EL (cell line): ENCODE data around the gene LRMDA.
A peak's percentile ranks its signal among the peaks of the same experiment; 100 is the strongest.

Source experiments
- DNase-seq: peaks from one replicate; pipeline ENCODE4 v3.0.0-alpha.2; 2016

LRMDA gene

DNA sequence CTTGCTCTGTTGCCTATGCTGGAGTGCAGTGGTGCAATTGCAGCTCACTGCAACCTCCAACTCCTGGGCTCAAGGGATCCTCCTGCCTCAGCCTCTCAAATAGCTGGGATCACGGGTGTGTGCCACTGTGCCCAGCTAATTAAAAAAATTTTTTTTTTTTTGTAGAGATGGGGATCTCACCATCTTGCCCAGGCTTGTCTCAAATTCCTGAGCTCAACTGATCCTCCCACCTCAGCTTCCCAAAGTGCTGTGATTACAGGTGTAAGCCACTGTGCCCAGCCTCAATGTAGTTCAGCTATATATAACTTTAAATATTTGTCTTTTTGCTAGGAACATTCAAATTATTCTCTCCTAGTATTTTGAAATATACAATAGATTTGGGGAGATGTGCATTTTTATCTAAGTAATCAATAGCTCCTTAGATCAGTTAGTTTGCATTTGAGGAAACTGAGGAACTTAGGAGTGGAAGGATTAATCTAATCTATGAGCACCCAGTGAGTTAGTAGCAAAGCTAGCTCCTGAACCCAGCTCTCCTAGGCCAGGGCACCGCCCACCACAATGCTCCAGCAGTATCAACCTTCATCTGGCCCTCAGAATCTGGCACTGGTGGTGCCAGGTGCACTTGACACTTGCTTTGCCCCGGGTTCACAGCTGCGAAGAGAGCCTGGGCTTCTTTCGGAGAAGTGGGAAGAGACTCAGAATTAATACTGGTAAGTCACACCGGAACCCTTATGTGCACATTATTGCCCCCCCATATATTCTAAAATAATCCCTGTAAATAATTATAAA is 5.9 kb upstream of the LRMDA start:
- no peak for DNase-seq

DNA sequence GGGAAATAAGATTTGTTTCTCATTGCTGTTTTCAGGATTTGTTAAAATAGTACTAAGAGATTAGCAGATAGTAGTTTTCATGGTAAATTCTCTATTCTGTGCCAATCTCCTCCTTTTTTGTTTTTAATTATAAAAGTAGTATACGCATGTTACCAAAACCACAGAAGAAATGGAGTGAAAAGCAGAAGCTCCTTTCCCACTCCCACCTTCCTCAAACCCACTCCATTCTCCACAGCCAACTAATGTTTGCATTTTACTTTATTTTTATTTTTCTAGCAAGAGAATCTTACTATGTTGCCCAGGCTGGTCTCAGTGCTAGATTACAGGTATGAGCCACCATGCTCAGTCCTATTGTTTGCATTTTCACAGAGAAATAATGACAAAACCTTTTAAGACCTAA is 4.5 kb upstream of the LRMDA start:
- DNase-seq, result no peak

GRCh38 chr10:75427951-75428350 is 3.5 kb upstream of the LRMDA start:
- DNase-seq, result no peak

- peak; percentile 33 for DNase-seq
Measured at GRCh38 chr10:75428434-75429158, 2.8 kb upstream of the LRMDA start.

DNA sequence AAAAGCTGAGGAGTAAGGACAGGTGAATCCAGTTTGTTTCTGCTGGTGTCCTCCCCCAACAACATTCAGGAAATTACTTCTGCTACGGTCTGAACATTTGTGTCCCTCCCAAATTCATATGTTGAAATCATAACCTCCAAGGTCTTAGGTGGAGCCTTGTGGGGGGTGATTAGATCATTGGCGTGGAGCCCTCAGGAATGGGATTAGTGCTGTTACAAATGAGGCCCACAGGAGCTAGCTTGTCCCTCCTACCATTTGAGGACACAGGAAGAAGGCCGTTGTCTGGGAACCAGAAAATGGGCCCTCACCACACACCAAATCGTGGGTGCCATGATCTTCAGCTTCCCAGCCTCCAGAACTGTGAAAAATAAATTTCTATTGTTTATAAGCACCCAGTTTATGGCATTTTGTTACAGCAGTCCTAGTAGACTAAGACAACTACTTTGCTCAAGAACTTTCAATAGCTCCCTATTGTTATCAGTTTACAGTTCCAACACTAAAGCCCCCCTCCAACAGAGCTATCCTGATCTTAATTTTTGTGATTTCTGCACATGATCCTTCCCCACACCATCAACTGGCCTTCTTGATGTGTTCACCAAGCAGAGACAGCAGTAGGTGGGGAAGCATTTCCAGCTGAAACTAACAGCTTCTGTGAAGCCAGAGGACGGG is 2.1 kb upstream of the LRMDA start:
- no peak for DNase-seq

DNA sequence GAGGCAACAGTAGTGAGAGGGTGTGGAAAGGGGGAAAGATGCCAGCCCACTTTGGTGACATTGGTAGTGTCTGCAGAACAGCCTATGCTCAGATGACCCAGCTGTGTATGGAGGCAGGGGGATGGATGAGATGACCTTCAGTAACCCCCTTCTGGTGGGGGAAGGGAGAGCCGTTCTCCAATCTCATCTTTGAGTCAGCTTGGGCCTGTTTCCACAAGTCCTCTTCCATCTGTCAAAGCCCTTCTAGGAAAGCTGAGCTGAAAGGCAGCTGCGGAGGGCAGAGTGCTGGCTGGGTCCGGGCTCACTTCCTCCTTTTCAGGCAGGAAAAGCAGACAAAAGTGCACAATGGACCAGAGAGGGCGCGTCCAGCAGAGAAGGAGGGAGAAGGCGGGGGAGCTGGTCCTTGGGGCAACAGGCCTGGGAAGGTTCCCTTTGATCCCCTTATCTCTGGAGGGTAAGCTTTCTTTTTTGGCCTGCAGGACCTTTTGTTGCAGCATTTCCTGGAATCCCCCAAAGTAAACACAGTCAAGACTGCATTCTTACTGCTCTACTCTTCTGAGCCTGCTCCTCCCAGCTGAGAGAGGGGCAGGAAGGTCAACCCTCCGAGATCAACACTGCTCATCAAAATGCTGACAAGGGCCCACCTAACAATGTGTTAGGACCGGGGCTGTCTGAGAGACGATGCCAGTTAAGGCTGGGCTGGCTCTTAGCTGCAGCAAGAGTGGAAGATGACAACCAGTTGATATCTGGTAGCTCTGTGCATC is 1.2 kb upstream of the LRMDA start:
- DNase-seq, result no peak

DNA sequence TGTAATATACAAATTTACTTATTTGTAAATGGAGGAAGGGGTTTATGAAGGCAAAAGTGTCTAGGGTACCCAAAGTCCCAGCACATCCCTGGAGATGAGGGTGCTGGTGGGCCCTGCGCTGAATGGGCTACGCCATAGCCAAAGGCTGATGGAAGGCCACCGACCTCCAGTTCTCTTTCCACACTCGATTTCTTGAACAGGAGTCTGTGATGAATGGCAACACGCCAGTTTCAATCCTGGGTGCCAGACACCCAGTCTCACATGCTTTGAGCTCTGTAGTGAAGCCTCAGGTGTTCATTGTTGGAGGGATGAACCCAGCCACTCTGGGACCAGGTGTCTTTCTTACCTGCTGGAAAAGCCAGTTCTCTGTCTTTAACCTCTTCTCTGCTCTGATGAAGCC is 752 bp downstream of the LRMDA start:
- DNase-seq, result no peak

DNA sequence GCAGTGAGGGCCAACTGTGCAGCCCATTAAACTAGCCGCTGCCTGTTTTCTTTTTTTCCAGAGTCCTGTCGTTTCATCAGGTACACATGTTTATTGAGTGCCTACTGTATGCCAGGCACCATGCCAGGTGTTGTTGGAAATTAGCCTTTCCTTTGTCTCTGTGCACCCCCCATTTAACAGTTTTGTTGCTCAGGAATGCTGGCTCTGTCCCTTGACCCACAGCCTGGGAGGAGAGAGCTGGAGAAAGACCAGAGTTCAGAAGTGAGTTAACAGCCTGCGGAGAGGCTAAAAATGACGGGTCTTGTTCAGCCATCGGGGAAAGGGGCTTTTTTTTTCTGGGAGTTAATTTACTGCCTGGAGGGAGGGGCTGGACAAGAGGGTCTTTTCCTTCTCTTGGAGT is 1.3 kb downstream of the LRMDA start:
- DNase-seq, result no peak

- DNase-seq, result no peak
Measured at GRCh38 chr10:75433216-75433615, 1.8 kb downstream of the LRMDA start.

DNA sequence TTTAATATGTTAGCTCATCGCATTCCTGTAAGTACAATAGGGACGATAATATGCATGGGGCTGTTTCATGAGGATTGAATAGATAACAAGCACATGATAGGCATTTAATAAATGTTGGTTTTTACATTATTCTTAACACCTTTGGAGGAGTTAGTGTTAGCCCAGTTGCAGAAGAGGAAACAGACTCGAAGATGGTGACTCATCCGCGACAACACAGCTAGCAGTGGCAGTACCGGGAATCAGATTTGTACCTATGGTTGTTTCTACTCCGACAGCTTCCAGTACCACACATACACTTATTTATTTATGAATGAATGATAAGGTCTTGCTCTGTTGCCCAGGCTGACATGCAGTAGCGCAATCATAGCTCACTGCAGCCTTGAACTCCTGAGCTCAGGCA is 2.9 kb downstream of the LRMDA start:
- no peak for DNase-seq

DNA sequence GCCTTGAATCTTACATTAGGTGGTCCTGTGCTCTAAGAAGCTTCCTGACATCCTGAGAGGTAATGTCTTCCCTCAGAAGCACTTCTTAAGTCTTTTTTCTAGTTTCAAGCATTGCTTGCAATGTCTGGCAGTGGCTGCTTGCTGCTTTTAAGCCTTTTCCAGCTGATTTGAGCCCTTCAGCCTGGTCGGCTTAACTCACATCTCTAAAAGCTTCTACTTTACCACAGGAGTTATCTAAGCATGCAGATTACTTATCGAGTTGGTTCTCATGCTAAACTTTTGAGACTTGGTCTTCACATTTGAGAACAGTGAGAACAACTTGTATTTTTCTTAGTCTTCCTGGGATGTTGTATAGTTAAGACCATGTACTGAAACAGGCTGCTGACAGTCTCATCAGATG is 3.9 kb downstream of the LRMDA start:
- no peak for DNase-seq

DNA sequence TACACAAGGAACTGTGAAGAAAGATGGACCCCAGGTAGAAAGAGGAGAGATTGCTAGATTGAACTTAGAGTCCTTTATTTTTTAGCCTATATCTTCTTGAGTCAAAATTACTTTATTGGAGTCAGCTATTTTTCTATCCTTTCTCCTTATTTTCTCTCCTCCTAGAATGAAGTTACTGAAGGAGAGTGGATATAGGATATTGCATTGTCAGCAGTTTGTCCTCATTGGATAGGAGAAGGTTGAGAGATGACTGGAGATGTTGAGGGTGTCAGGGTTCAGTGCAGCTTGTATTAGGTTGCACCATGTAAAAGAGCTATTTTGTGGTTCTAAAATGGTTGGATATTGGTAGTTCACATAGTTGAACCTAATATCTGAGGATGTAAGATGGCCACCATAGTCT is 5.5 kb downstream of the LRMDA start:
- no peak for DNase-seq

GRCh38 chr10:75437693-75438092 is 6.3 kb downstream of the LRMDA start:
- no peak for DNase-seq

GRCh38 chr10:75438275-75438674 is 6.9 kb downstream of the LRMDA start:
- no peak for DNase-seq

- no peak for DNase-seq
Measured at GRCh38 chr10:75439811-75440210, 8.4 kb downstream of the LRMDA start.

- DNase-seq, result no peak
Measured at GRCh38 chr10:75440271-75440793, 8.9 kb downstream of the LRMDA start.

DNA sequence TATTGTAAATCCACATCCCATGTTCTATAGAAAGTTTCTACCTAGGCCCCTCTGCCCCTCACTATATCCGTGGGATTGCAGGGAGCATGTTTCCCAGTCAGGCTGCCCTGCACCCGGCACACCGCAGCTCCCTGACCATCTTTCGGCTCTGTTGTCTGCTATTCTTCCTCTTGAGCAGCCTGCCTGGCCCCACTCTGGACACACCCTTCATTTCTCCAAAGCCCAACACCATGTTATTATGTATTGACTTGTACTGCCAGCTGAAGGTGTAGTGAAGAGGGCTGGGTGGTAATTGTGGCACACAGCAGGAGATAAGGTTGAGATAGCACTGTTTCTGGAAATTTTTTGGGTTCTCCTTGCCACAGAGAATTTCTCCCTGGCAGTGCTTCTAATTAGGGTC is 9.8 kb downstream of the LRMDA start:
- no peak for DNase-seq

GRCh38 chr10:75441682-75442081 is 10.3 kb downstream of the LRMDA start:
- DNase-seq, result no peak

GRCh38 chr10:75443362-75443761 is 11.9 kb downstream of the LRMDA start:
- DNase-seq, result no peak

DNA sequence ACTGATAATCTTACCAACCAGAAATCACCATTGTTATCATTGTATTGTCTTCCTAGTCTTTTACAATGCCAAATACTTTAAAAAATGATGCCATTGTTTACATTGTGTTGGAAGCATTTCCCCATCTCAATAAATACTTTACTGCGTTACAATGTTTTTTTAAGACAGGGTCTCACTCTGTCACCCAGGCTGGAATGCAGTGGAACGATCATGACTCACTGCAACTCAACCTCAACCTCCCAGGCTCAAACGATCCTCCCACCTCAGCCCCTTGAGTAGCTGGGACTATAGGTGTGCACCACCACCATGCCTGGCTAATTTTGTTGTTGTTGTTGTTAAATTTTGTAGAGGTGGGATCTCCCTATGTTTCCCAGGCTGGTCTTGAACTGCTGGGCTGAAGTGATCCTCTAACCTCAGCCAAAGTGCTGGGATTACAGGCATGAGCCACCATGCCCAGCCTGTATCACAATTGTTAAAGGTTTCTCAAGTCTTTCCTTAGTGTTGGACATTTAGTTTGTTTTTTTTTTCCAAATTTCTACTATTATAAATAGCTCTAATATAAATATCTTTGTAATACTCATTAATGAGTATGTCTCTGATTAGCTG is 13.5 kb downstream of the LRMDA start:
- peak; percentile 39 for DNase-seq

DNA sequence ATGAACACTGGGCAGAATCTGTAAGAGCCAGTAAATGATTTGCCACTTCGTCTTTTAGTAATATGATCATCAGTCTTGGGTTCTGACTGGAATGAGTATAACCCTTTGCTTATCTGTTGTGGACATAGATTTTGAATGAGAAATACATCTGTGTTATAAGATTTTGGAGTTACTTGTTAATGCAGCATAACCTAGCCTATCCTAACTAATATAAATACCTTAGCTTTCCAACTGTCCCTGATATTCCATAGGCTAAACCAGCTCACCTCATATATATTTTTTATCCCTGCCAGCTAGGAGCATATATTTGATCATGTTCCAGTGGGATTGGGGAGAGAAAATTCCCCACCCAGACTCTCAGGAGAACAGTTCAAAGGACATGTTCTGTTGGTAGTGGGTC is 15.1 kb downstream of the LRMDA start:
- no peak for DNase-seq

GRCh38 chr10:75448166-75448565 is 16.7 kb downstream of the LRMDA start:
- no peak for DNase-seq
